ENCODE data around the gene FHDC1.

- TF ChIP-seq POLR2A (IDR thresholded peaks at IDR 0.05): no peak
- TF ChIP-seq CTCF (IDR thresholded peaks at IDR 0.05): no peak
Observed at GRCh38 chr4:152967907-152968306, 31.8 kb downstream of the FHDC1 start.
